Measurements from ENCODE around the gene GPR107. TPM values are rescaled to one million over a fixed set of nuclear protein-coding genes. Genes with fewer than 3 reads are reported as not detected.

The GPR107 gene
- total RNA-seq, 6 experiments from 2014 or later = 12.6 to 18.2 (median 14.5) TPM

DNA sequence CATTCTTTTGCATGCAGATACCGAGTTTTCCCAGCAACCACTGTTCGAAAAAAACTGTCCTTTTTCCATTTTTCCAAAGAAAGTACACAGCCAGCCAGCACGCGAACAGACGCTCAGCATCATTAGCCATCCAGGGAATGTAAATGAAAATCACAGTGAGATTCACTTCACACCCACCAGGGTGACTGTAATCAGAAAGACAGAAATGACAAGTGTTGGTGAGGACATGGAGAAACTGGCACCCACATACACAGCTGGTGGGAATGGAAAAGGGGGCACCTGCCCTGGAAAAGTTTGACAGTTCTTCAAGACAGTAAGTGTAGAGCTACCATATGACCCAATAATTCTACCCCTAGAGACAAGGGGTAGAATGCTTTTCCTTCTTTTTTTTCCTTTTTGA, 93.5 kb downstream of the GPR107 start:
- Histone ChIP-seq H3K4me3 (no peak overlapping the region), H3K27me3 (no peaks in the 10 kb centered on the region), H3K4me1 (peaks cover 0 to 8% (median 0%) of the 10 kb centered on the region in 4 donors), H3K9me3 (no peaks in the 10 kb centered on the region), H3K36me3 (no peaks in the 10 kb centered on the region), H3K27ac (no peak overlapping the region)
- ATAC-seq (no peak), DNase-seq (no peak)
- TF ChIP-seq POLR2A (IDR thresholded peaks at IDR 0.05) = no peak
- TF ChIP-seq, protein P1, sequence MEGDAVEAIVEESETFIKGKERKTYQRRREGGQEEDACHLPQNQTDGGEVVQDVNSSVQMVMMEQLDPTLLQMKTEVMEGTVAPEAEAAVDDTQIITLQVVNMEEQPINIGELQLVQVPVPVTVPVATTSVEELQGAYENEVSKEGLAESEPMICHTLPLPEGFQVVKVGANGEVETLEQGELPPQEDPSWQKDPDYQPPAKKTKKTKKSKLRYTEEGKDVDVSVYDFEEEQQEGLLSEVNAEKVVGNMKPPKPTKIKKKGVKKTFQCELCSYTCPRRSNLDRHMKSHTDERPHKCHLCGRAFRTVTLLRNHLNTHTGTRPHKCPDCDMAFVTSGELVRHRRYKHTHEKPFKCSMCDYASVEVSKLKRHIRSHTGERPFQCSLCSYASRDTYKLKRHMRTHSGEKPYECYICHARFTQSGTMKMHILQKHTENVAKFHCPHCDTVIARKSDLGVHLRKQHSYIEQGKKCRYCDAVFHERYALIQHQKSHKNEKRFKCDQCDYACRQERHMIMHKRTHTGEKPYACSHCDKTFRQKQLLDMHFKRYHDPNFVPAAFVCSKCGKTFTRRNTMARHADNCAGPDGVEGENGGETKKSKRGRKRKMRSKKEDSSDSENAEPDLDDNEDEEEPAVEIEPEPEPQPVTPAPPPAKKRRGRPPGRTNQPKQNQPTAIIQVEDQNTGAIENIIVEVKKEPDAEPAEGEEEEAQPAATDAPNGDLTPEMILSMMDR (IDR thresholded peaks at IDR 0.05) = no peak
- intact Hi-C loops (cut with DNase I) = no loop called here
- WGBS (ENCODE audit: insufficient coverage, low coverage, low lambda C conversion rate, missing lambda C conversion rate) = 67% methylated on average over 5 of the region's 5 CpGs

DNA sequence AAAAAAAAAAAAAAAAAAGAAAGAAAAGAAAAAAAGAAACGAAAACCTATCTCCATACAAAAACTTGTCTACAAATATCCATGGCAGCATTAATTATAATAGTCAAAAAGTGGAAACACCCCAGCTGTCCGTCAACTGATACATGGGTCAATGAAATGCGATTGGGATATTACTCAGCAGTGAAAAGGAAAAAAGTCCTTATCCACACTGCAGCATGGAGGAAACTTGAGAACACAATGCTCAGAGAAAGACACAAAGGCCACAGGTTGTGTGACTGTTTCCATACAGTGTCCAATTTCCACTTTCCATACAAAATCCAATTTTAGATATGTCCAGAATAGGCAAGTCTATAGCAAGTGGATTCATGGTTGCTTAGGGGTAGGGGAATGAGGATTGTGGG, 94.2 kb downstream of the GPR107 start:
- no peaks in the 10 kb centered on the region for H3K36me3 ChIP-seq
- TF ChIP-seq, protein P1 (IDR thresholded peaks at IDR 0.05) = no peak
- TF ChIP-seq POLR2A (IDR thresholded peaks at IDR 0.05) = no peak
- H3K4me3 ChIP-seq = no peak overlapping the region
- H3K27me3 ChIP-seq = no peaks in the 10 kb centered on the region
- peaks cover 0 to 8% (median 0%) of the 10 kb centered on the region in 4 donors for H3K4me1 ChIP-seq
- ATAC-seq (no peak), DNase-seq (no peak)
- intact Hi-C loops (cut with DNase I) = no loop called here
- 90% methylated on average over 3 of the region's 3 CpGs for whole genome bisulfite sequencing (ENCODE audit: insufficient coverage, low coverage, low lambda C conversion rate, missing lambda C conversion rate)
- no peaks in the 10 kb centered on the region for H3K9me3 ChIP-seq
- H3K27ac ChIP-seq = no peak overlapping the region

DNA sequence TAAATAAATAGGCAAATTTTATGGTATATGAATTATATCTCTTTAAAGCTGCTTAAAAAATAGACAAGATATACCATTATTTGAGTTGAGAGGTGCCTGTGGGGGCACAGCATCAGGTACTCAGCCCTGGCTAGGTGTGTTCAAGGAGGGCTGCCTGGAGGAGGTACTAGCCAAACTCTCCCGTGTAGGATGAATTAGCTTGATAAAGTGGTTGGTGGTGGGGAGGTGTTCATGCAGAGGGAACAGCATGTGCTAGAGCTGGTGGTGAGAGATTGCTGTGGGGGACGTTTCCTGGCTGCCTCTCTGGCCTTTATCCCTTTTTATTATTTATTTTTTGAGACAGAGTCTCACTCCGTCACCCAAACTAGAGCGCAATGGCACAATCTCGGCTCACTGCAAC, 95.3 kb downstream of the GPR107 start:
- Histone ChIP-seq H3K9me3 (no peaks in the 10 kb centered on the region), H3K4me3 (no peak overlapping the region), H3K36me3 (no peaks in the 10 kb centered on the region), H3K27me3 (no peaks in the 10 kb centered on the region), H3K4me1 (peaks cover 0 to 8% (median 0%) of the 10 kb centered on the region in 4 donors), H3K27ac (no peak overlapping the region)
- TF ChIP-seq, protein P1 (IDR thresholded peaks at IDR 0.05) = no peak
- no peak for TF ChIP-seq POLR2A (IDR thresholded peaks at IDR 0.05)
- DNase-seq (no peak), ATAC-seq (no peak)
- WGBS (ENCODE audit: insufficient coverage, low coverage, low lambda C conversion rate, missing lambda C conversion rate) = 77% methylated on average over 3 of the region's 5 CpGs
- intact Hi-C loops (cut with DNase I) = no loop called here

DNA sequence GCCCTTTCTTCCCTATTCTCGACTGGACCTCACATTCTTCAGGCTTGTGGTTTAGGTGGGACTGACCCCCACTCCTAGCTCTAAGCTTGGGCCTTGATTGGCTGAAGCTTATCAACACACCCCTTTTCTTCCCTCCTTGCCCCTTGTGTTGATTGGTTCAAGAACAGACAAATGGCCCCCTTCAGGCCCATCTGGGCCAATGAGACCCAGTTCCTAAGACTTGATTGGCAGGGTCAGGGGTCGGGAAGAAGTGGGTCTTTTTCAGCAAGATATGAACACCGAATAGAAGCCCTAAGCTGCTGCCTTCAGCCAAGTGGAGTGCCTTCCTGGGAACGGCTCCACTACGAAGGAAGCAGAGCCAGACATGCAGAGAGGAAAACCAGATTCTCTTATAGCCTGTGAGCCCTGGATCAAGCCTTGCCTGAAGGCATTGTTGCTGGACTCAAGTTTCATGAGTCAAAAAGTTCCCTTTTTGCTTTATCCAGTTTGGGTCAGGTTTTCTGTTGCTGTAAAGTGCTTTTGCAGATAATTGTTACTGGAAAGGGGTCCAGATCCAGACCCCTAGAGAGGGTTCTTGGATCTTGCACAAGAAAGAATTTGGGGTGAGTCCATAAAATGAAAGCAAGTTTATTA, 96.1 kb downstream of the GPR107 start:
- DNase-seq (no peak), ATAC-seq (no peak)
- no peak for TF ChIP-seq POLR2A (IDR thresholded peaks at IDR 0.05)
- TF ChIP-seq, protein P1 (IDR thresholded peaks at IDR 0.05) = no peak
- Histone ChIP-seq H3K27ac (no peak overlapping the region), H3K36me3 (no peaks in the 10 kb centered on the region), H3K27me3 (no peaks in the 10 kb centered on the region), H3K9me3 (no peaks in the 10 kb centered on the region), H3K4me1 (peaks cover 0 to 8% (median 0%) of the 10 kb centered on the region in 4 donors), H3K4me3 (no peak overlapping the region)
- intact Hi-C loops (cut with DNase I) = no loop called here
- WGBS (ENCODE audit: insufficient coverage, low coverage, low lambda C conversion rate, missing lambda C conversion rate) = 96% methylated on average over 4 of the region's 5 CpGs

Measured in right lobe of liver (tissue), 6 donors.